ENCODE measurements around the gene RRAGD.

RRAGD gene

GRCh38 chr6:89353118-89353556, 58.9 kb downstream of the RRAGD start:
- peak overlapping the region; percentile 86 for H3K27ac ChIP-seq
- TF ChIP-seq ZFX (IDR thresholded peaks at IDR 0.05; ENCODE audit: borderline replicate concordance): no peak
- TF ChIP-seq CTCF (IDR thresholded peaks at IDR 0.05): no peak

- H3K27ac ChIP-seq: peak within 1 kb of the TSS; percentile 86
- TF ChIP-seq CTCF (IDR thresholded peaks at IDR 0.05) (0 out of 2 replicates have a peak, but pooled peaks have one; percentile 9), ZFX (IDR thresholded peaks at IDR 0.05; ENCODE audit: borderline replicate concordance) (no peak)
These were observed 59.6 kb downstream of the RRAGD start, which contains the start of gene UBE2J1 for GRCh38 chr6:89352278-89353117. UBE2J1 (minus strand) TSS chr6:89352722; CDS start chr6:89352569, 153 bp downstream.

GRCh38 chr6:89351671-89352277, 60.3 kb downstream of the RRAGD start:
- TF ChIP-seq ZFX (IDR thresholded peaks at IDR 0.05; ENCODE audit: borderline replicate concordance) (no peak), CTCF (IDR thresholded peaks at IDR 0.05) (no peak)
- peak overlapping the region; percentile 86 for H3K27ac ChIP-seq

GRCh38 chr6:89350281-89350966, 61.6 kb downstream of the RRAGD start:
- TF ChIP-seq ZFX (IDR thresholded peaks at IDR 0.05; ENCODE audit: borderline replicate concordance) (no peak), CTCF (IDR thresholded peaks at IDR 0.05) (no peak)
- H3K27ac ChIP-seq: no peak overlapping the region

- no peak overlapping the region for H3K27ac ChIP-seq
- TF ChIP-seq CTCF (IDR thresholded peaks at IDR 0.05): no peak
- TF ChIP-seq ZFX (IDR thresholded peaks at IDR 0.05; ENCODE audit: borderline replicate concordance): no peak
These were observed 63.7 kb downstream of the RRAGD start for GRCh38 chr6:89348372-89348771.

GRCh38 chr6:89347825-89348224, 64.2 kb downstream of the RRAGD start:
- H3K27ac ChIP-seq: no peak overlapping the region
- no peak for TF ChIP-seq ZFX (IDR thresholded peaks at IDR 0.05; ENCODE audit: borderline replicate concordance)
- no peak for TF ChIP-seq CTCF (IDR thresholded peaks at IDR 0.05)
